Duodenal mucosa (tissue), 2 donors: ENCODE measurements around the gene PBX1.

ENCODE experiments used
- H3K27ac ChIP-seq: one replicate; pipeline ENCODE4 v1.7.0; 2013; ENCODE audit warnings: low read depth, low read length
- H3K27me3 ChIP-seq, 2 donors: one replicate each; pipeline ENCODE4 v1.7.0; 2013; ENCODE audit warnings: low read length in 2 of 2, control low read depth in 1 of 2; ENCODE audit not compliant: insufficient read depth in 2 of 2, control insufficient read depth in 1 of 2
- H3K36me3 ChIP-seq, 2 donors: one replicate each; pipeline ENCODE4 v1.7.0; 2013; ENCODE audit warnings: low read length in 2 of 2, control low read depth in 1 of 2; ENCODE audit not compliant: insufficient read depth in 2 of 2, control insufficient read depth in 1 of 2
- H3K4me1 ChIP-seq, 2 donors: one replicate each; pipeline ENCODE4 v1.7.0; 2013; ENCODE audit warnings: low read length in 2 of 2, control low read depth in 1 of 2; ENCODE audit not compliant: insufficient read depth in 2 of 2, control insufficient read depth in 1 of 2
- H3K4me3 ChIP-seq, 2 donors: one replicate each; pipeline ENCODE4 v1.7.0; 2013; ENCODE audit warnings: low read length in 2 of 2, low read depth in 1 of 2
- H3K9ac ChIP-seq, 2 donors: one replicate each; pipeline ENCODE4 v1.7.0; 2013; ENCODE audit warnings: low read length in 2 of 2, low read depth in 1 of 2
- H3K9me3 ChIP-seq, 2 donors: one replicate each; pipeline ENCODE4 v1.7.0; 2013; ENCODE audit warnings: low read length in 2 of 2, control low read depth in 1 of 2; ENCODE audit not compliant: control insufficient read depth in 1 of 2

The PBX1 gene

GRCh38 chr1:164757625-164758024 lies 198.6 kb downstream of the PBX1 start:
- Histone ChIP-seq H3K27me3 (no peaks in the 10 kb centered on the region), H3K27ac (no peak overlapping the region), H3K4me1 (peaks cover 0 to 2% of the 10 kb centered on the region in 2 donors), H3K9me3 (no peaks in the 10 kb centered on the region), H3K36me3 (no peaks in the 10 kb centered on the region), H3K4me3 (no peak overlapping the region), H3K9ac (no peak overlapping the region)

- H3K27me3 ChIP-seq: no peaks in the 10 kb centered on the region
- no peak overlapping the region for H3K27ac ChIP-seq
- no peaks in the 10 kb centered on the region for H3K4me1 ChIP-seq
- H3K36me3 ChIP-seq: no peaks in the 10 kb centered on the region
- H3K4me3 ChIP-seq: no peak overlapping the region
- H3K9me3 ChIP-seq: no peaks in the 10 kb centered on the region
- no peak overlapping the region for H3K9ac ChIP-seq
These were observed 200.3 kb downstream of the PBX1 start for GRCh38 chr1:164759144-164759920.

DNA sequence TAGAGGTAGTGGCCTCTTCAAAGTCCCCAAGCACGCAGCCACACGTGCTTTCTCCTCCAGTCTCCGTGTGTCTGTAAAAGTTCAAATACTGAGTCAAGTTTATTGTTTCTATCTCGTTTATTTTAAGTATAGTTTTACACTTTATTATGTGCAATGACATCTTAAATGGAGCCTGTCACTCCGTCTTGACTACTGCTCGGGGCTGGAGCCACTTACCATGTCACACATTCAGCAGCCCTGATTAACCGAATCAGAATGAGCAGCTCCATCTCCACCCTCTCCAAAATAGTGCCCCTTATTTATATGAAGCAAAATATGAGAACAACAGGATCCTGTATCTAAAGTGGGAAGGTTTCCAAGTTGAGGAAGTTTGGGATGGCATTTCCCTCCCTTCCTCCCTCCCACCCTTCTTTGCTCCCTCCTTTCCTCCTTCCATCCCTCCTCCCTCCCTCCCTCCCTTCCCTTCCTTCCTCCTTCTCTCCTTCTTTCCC lies 201.0 kb downstream of the PBX1 start:
- no peak overlapping the region for H3K4me3 ChIP-seq
- H3K27me3 ChIP-seq: no peaks in the 10 kb centered on the region
- H3K9me3 ChIP-seq: no peaks in the 10 kb centered on the region
- H3K9ac ChIP-seq: no peak overlapping the region
- H3K36me3 ChIP-seq: no peaks in the 10 kb centered on the region
- H3K4me1 ChIP-seq: peaks cover 0 to under 1% of the 10 kb centered on the region in 2 donors
- H3K27ac ChIP-seq: no peak overlapping the region

- no peaks in the 10 kb centered on the region for H3K9me3 ChIP-seq
- no peak overlapping the region for H3K4me3 ChIP-seq
- no peaks in the 10 kb centered on the region for H3K36me3 ChIP-seq
- peaks cover 0 to 6% of the 10 kb centered on the region in 2 donors for H3K4me1 ChIP-seq
- no peaks in the 10 kb centered on the region for H3K27me3 ChIP-seq
- H3K9ac ChIP-seq: no peak overlapping the region
- H3K27ac ChIP-seq: no peak overlapping the region
These were observed 201.6 kb downstream of the PBX1 start for GRCh38 chr1:164760569-164760968.

GRCh38 chr1:164761009-164761408 lies 202.0 kb downstream of the PBX1 start:
- no peak overlapping the region for H3K9ac ChIP-seq
- H3K4me1 ChIP-seq: peaks cover 0 to 11% of the 10 kb centered on the region in 2 donors
- H3K27me3 ChIP-seq: no peaks in the 10 kb centered on the region
- no peaks in the 10 kb centered on the region for H3K36me3 ChIP-seq
- H3K9me3 ChIP-seq: no peaks in the 10 kb centered on the region
- no peak overlapping the region for H3K27ac ChIP-seq
- no peak overlapping the region for H3K4me3 ChIP-seq

- Histone ChIP-seq H3K27me3 (no peaks in the 10 kb centered on the region), H3K4me3 (no peak overlapping the region), H3K9ac (no peak overlapping the region), H3K4me1 (peaks cover 8 to 20% of the 10 kb centered on the region in 2 donors), H3K36me3 (no peaks in the 10 kb centered on the region), H3K9me3 (no peaks in the 10 kb centered on the region), H3K27ac (no peak overlapping the region)
These were observed 204.1 kb downstream of the PBX1 start for GRCh38 chr1:164763098-164763497.

DNA sequence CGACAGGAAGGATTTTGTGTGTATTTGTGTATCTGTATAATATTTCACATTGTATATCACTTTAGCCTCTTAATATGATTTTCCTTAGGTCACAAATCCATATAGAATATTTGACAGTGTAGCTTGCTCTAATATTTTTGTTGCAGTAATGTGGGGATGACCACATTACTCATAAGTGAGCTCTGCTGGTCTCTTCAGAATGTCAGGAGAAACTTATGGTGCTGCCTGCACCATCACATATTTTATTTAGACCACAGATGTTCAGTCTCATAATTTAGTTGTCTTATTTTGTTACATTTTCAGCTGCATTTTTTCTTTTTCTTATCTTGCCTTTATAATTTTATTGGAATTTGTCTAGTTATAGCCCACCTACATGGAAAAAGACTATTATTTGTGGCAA lies 205.3 kb downstream of the PBX1 start:
- no peak overlapping the region for H3K9ac ChIP-seq
- no peak overlapping the region for H3K4me3 ChIP-seq
- no peak overlapping the region for H3K27ac ChIP-seq
- no peaks in the 10 kb centered on the region for H3K9me3 ChIP-seq
- H3K36me3 ChIP-seq: no peaks in the 10 kb centered on the region
- H3K4me1 ChIP-seq: peaks cover 17 to 26% of the 10 kb centered on the region in 2 donors
- no peaks in the 10 kb centered on the region for H3K27me3 ChIP-seq

DNA sequence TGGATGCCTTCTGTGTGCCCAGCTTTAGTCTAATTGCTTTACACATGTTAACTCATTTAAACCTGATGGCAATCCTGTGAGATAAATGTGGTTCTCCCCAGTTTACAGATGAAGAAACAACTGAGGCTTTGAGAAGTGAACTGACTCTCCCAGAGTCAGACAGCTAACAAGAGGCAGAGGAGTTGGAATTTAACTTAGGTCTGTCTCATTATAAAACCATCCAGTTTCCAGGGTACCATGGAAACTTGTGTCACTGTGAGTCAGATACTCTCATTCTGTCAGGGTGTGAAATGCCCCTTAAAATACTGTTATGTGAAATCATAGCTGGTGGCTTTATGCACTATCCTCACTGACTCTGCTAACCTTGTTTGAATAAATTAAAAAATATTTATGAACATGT lies 206.6 kb downstream of the PBX1 start:
- Histone ChIP-seq H3K9me3 (no peaks in the 10 kb centered on the region), H3K36me3 (no peaks in the 10 kb centered on the region), H3K4me1 (peaks cover 28 to 38% of the 10 kb centered on the region in 2 donors), H3K9ac (no peak overlapping the region), H3K4me3 (no peak overlapping the region), H3K27me3 (no peaks in the 10 kb centered on the region), H3K27ac (no peak overlapping the region)

DNA sequence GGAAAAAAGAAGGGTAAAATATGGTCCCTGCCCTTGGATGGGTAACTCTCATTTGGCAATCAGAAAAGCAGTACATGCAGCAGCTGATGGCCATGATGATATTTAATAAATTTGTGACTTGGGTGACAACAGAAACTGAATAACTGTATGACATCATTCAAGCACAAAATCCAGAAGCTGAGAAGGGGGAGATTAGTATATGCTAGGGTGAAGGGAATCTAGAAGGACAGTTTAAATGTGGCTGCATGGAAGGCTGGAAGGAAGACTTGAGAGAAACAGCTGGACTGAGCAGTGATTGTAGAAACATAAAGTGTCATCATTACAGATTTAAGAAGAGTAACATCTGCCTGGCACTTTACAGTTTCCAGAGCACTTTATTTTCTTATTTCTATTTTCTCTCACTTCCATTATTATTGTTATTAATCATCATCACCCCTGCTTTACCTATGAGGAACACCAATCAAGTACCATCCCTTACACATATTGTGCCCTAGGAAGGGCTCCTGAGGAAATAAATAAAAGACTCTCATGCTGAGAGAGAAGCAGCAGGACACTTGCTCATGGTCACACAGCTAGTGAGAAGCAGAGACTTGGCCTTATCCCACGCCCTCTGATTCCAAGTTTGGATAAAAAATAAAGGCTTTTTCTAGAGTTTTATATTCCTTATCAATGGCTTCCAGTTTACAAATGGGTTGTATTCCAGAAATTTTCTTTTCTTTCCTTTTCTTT lies 207.2 kb downstream of the PBX1 start:
- Histone ChIP-seq H3K9me3 (no peaks in the 10 kb centered on the region), H3K27ac (no peak overlapping the region), H3K9ac (no peak overlapping the region)

DNA sequence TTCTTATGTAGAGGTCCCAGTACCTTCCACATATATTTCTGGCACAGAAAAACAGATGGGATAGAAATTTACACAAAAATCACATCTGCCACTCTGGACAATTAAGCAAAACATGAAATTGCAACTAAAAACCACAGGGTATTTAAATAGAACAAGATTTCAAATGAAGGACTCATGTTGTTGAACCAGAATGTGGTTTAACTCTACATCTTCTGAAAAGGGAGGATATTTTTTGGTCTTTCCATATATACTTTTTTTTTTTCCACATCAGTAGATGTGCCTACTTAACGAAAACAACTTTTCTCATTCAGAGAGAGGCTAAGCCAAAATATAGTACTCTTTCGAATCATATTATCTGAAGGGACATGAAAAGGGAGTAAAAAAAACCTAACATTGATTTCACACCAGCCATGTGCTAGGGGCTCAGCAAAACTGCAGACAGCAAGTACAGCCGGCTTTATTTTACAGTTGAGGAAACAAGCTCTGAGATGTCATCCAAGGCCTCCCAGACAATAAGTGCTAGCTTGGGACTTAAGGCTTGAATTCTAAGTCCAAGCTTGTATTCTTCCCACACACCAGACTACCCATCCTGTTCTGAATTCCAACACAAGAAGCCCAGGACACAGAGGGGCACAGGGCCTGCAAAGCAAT lies 208.9 kb downstream of the PBX1 start:
- no peaks in the 10 kb centered on the region for H3K9me3 ChIP-seq
- no peak overlapping the region for H3K27ac ChIP-seq
- no peak overlapping the region for H3K4me3 ChIP-seq
- no peaks in the 10 kb centered on the region for H3K27me3 ChIP-seq
- H3K4me1 ChIP-seq: peaks cover 49 to 59% of the 10 kb centered on the region in 2 donors
- no peak overlapping the region for H3K9ac ChIP-seq
- no peaks in the 10 kb centered on the region for H3K36me3 ChIP-seq

More for the DNA sequence above, 207.2 kb downstream of the PBX1 start:
- no peaks in the 10 kb centered on the region for H3K27me3 ChIP-seq
- no peak overlapping the region for H3K4me3 ChIP-seq
- no peaks in the 10 kb centered on the region for H3K36me3 ChIP-seq
- peaks cover 34 to 44% of the 10 kb centered on the region in 2 donors for H3K4me1 ChIP-seq
